ENCODE data around the gene CPSF4. TPM values are rescaled to one million over a fixed set of nuclear protein-coding genes. Genes with fewer than 3 reads are reported as not detected.
"Not testable (repeated sequence)": the region's sequence is repeated elsewhere in the genome, so short reads cannot be mapped to it uniquely, and the experiment has no call there.

Gene CPSF4
- total RNA-seq, 4 donors from 2014 or later = 21.4 to 40.4 (median 26.1) TPM

DNA sequence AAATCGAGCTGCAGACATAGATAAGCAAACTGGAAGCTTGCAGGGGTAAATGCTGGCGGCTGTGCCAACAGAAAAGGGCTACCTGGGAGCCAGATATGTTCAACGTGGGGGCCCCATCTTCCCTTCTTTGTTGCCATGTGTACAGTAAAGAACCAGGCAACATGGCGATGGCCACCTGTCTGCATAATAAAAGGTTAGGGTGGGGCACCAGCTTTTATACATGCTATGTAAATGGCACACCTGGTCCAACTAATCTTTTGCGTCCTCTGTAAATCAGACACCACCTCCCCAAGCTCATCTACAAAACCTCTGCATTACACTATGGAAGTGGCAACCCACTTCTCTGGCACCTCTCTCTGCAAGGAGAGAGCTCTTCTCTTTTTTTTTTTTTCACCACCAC, 16.1 kb upstream of the CPSF4 start:
- intact Hi-C loops (cut with DNase I; ENCODE audit: low total_unique reads) (no loop called here), in situ Hi-C loops (cut with MboI; ENCODE audit: low sequenced_read_pairs in 4 of 4) (no loop called here)
- Histone ChIP-seq H3K27me3 (no peaks in the 10 kb centered on the region), H3K4me1 (no peaks in the 10 kb centered on the region), H3K27ac (no peak overlapping the region), H3K36me3 (peaks cover 0 to 65% of the 10 kb centered on the region in 2 donors), H3K4me3 (no peak overlapping the region), H3K9me3 (no peaks in the 10 kb centered on the region)
- DNase-seq = no peak
- no peak for TF ChIP-seq POLR2A (IDR thresholded peaks at IDR 0.05)
- TF ChIP-seq, protein P1, sequence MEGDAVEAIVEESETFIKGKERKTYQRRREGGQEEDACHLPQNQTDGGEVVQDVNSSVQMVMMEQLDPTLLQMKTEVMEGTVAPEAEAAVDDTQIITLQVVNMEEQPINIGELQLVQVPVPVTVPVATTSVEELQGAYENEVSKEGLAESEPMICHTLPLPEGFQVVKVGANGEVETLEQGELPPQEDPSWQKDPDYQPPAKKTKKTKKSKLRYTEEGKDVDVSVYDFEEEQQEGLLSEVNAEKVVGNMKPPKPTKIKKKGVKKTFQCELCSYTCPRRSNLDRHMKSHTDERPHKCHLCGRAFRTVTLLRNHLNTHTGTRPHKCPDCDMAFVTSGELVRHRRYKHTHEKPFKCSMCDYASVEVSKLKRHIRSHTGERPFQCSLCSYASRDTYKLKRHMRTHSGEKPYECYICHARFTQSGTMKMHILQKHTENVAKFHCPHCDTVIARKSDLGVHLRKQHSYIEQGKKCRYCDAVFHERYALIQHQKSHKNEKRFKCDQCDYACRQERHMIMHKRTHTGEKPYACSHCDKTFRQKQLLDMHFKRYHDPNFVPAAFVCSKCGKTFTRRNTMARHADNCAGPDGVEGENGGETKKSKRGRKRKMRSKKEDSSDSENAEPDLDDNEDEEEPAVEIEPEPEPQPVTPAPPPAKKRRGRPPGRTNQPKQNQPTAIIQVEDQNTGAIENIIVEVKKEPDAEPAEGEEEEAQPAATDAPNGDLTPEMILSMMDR (IDR thresholded peaks at IDR 0.05 in 4 of 5, conservative IDR thresholded peaks at IDR 0.05 in 1 of 5) = no peak
- no peak for ATAC-seq

DNA sequence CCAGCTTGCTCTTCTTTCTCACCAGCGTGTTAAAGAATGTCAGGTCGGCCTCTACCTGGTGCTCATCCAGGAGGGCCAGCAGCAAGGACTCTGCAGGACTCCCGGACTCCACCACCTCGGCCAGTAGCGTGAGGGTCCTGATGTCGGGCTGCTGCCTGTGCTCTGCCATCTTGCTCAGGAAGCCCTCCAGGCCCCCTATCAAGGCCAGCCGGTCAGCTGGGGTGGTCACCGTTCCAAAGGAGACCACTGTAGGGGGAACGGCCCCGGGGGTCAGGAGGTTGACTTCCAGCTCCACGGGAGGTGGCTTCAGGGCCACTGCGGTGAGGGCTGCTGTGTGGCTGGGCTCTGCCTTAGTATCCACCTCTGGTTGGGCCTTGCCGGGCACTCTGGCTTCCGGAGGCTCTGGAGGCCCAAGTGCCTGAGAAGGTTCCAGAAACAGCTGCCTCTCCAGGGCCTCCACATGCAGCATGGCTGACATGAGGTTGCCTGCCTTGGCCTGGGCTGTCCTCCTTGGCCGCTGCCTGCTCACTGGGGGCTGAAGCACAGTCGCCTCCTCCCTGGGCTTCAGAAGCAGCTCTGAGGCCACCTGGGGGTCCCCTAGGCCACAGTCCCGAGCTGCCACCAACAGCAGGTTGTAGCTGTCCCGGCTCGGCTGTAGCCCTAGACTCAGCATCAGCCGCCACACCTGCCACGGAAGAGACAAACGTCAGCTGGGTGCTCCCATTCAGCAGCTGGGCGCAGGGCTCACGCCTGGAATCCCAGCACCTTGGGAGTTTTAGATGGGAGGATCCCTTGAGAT, 13.6 kb upstream of the CPSF4 start:
- in situ Hi-C loops (cut with MboI; ENCODE audit: low sequenced_read_pairs in 4 of 4) (no loop called here), intact Hi-C loops (cut with DNase I; ENCODE audit: low total_unique reads) (no loop called here)
- ATAC-seq (no peak), DNase-seq (no peak)
- Histone ChIP-seq H3K4me3 (no peak overlapping the region), H3K9me3 (no peaks in the 10 kb centered on the region), H3K27ac (no peak overlapping the region), H3K36me3 (peaks cover 0 to 61% of the 10 kb centered on the region in 2 donors), H3K4me1 (no peaks in the 10 kb centered on the region), H3K27me3 (no peaks in the 10 kb centered on the region)
- TF ChIP-seq, protein P1 (IDR thresholded peaks at IDR 0.05 in 4 of 5, conservative IDR thresholded peaks at IDR 0.05 in 1 of 5) = no peak
- TF ChIP-seq POLR2A (IDR thresholded peaks at IDR 0.05) = no peak

DNA sequence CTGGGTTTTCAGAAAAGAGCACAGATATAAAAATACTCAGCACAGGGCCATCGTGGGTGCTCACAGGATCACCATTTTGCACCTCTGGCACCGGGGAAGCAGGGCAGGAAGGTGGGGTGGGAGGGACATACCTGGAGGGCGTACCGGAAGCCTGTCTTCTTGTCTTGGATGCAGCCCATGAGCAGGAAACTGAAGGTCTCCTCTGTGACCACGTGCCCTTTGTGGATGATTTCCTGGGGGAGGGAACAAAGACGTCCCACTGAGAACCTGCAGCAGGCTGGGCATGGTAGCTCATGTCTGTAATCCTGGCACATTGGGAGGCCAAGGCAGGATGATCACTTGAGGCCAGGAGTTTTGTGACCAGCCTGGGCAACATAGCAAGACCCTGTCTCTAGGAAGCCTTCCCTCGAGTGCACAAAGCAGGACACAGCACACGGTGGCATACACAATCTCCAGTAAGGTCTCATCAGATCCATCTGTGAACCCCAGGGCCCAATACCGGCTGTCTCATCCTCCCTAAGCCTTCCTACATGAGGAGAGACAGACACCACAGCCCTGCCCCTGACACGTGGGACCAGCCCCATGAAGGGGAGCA, 9.7 kb upstream of the CPSF4 start:
- no peaks in the 10 kb centered on the region for H3K4me1 ChIP-seq
- peaks cover 0 to 74% of the 10 kb centered on the region in 2 donors for H3K36me3 ChIP-seq
- DNase-seq (no peak), ATAC-seq (no peak)
- no peaks in the 10 kb centered on the region for H3K9me3 ChIP-seq
- no peak overlapping the region for H3K4me3 ChIP-seq
- TF ChIP-seq POLR2A (IDR thresholded peaks at IDR 0.05) = no peak
- TF ChIP-seq, protein P1 (IDR thresholded peaks at IDR 0.05 in 4 of 5, conservative IDR thresholded peaks at IDR 0.05 in 1 of 5) = no peak
- H3K27me3 ChIP-seq = no peaks in the 10 kb centered on the region
- no peak overlapping the region for H3K27ac ChIP-seq
- intact Hi-C loops (cut with DNase I; ENCODE audit: low total_unique reads) = no loop called here
- in situ Hi-C loops (cut with MboI; ENCODE audit: low sequenced_read_pairs in 4 of 4) = no loop called here

DNA sequence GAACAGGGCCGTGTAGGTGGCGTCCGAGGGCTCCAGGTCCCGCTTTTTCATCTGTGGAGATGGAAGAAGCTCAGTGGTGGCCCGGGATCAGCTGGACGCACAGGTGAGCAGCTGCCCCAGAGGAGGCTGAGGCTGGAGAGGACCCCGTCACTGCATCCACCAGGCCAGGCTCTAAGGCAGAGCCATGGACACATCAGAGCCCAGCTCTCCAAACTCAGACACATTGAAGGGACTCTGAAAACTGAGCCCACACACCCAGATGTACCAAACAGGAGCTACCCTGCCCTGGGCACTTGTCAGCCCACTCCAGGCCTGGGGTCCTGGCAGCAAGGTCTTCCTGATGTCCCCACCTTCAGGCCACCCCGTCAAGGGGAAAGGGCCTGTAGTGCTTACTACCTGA, 9.0 kb upstream of the CPSF4 start:
- DNase-seq (no peak), ATAC-seq (no peak)
- in situ Hi-C loops (cut with MboI; ENCODE audit: low sequenced_read_pairs in 4 of 4) (no loop called here), intact Hi-C loops (cut with DNase I; ENCODE audit: low total_unique reads) (no loop called here)
- H3K9me3 ChIP-seq = no peaks in the 10 kb centered on the region
- H3K4me1 ChIP-seq = no peaks in the 10 kb centered on the region
- no peak overlapping the region for H3K4me3 ChIP-seq
- no peak overlapping the region for H3K27ac ChIP-seq
- H3K27me3 ChIP-seq = no peaks in the 10 kb centered on the region
- TF ChIP-seq, protein P1 (IDR thresholded peaks at IDR 0.05 in 4 of 5, conservative IDR thresholded peaks at IDR 0.05 in 1 of 5) = no peak
- TF ChIP-seq POLR2A (IDR thresholded peaks at IDR 0.05) = no peak
- H3K36me3 ChIP-seq = peaks cover 0 to 74% of the 10 kb centered on the region in 2 donors

DNA sequence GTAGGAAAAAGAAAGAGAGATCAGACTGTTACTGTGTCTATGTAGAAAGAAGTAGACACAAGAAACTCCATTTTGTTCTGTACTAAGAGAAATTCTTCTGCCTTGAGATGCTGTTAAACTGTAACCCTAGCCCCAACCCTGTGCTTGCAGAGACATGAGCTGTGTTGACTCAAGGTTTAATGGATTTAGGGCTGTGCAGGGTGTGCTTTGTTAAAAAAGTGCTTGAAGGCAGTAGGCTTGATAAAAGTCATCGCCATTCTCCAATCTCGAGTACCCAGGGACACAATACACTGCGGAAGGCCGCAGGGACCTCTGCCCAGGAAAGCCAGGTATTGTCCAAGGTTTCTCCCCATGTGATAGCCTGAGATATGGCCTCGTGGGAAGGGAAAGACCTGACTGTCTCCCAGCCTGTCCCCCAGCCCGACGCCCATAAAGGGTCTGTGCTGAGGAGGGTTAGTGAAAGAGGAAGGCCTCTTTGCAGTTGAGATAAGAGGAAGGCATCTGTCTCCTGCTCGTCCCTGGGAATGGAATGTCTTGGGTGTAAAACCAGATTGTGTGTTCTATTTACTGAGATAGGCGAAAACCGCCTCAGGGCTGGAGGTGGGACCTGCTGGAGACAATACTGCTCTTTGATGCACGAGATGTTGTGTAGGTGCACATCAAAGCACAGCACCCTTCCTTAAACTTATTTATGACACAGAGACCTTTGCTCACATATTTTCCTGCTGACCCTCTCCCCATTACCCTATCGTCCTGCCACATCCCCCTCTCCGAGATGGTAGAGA, 6.8 kb upstream of the CPSF4 start:
- H3K27ac ChIP-seq; intact Hi-C loops (cut with DNase I; ENCODE audit: low total_unique reads); H3K4me3 ChIP-seq; DNase-seq; in situ Hi-C loops (cut with MboI; ENCODE audit: low sequenced_read_pairs in 4 of 4); H3K4me1 ChIP-seq; H3K27me3 ChIP-seq; ATAC-seq; H3K9me3 ChIP-seq: not testable (repeated sequence)
- peaks cover 0 to 67% of the 10 kb centered on the region in 2 donors for H3K36me3 ChIP-seq

Data from gastrocnemius medialis (tissue), 4 donors.